Measurements from ENCODE around the gene PCDHA7.
A peak's percentile ranks its signal among the peaks of the same experiment; 100 is the strongest.
"Not testable (repeated sequence)": the region's sequence is repeated elsewhere in the genome, so short reads cannot be mapped to it uniquely, and the experiment has no call there.

Gene PCDHA7

GRCh38 chr5:140796718-140797095 is 37.4 kb upstream of the PCDHA7 start:
- no peak for TF ChIP-seq CTCF (conservative IDR thresholded peaks at IDR 0.05)

GRCh38 chr5:140800816-140801493 is 33.1 kb upstream of the PCDHA7 start, which contains the start of gene PCDHA3:
Gene PCDHA3 (plus strand): TSS chr5:140801057.
- TF ChIP-seq CTCF (conservative IDR thresholded peaks at IDR 0.05), result peak; percentile 40
- H3K27ac ChIP-seq, result no peak within 1 kb of the TSS

More at GRCh38 chr5:140796718-140797095, 37.4 kb upstream of the PCDHA7 start:
- H3K27ac ChIP-seq, result no peak overlapping the region

- TF ChIP-seq CTCF (conservative IDR thresholded peaks at IDR 0.05), result no peak
- H3K27ac ChIP-seq, result no peak overlapping the region
Measured at GRCh38 chr5:140801494-140801841, 32.6 kb upstream of the PCDHA7 start.

GRCh38 chr5:140802381-140802780 is 31.7 kb upstream of the PCDHA7 start:
- not testable (repeated sequence) for H3K27ac ChIP-seq

- no peak overlapping the region for H3K27ac ChIP-seq
- TF ChIP-seq CTCF (conservative IDR thresholded peaks at IDR 0.05), result no peak
Measured at GRCh38 chr5:140802781-140803271, 31.2 kb upstream of the PCDHA7 start.

GRCh38 chr5:140806834-140807775 is 27.0 kb upstream of the PCDHA7 start, which contains the start of gene PCDHA4:
Gene PCDHA4 (plus strand): TSS chr5:140807068.
- no peak within 1 kb of the TSS for H3K27ac ChIP-seq
- TF ChIP-seq CTCF (conservative IDR thresholded peaks at IDR 0.05), result peak; percentile 42

GRCh38 chr5:140808241-140808888 is 25.7 kb upstream of the PCDHA7 start:
- H3K27ac ChIP-seq, result not testable (repeated sequence)

- H3K27ac ChIP-seq, result no peak overlapping the region
- TF ChIP-seq CTCF (conservative IDR thresholded peaks at IDR 0.05), result no peak
Measured at GRCh38 chr5:140808889-140809291, 25.2 kb upstream of the PCDHA7 start.

Measured in VCaP (cell line).